ENCODE measurements around the gene ZDHHC8. TPM values are rescaled to one million over a fixed set of nuclear protein-coding genes. Genes with fewer than 3 reads are reported as not detected.

ZDHHC8 gene
- total RNA-seq, 3 donors from 2014 or later (not counting 1 experiment from before 2014, with no cell fraction given), result 64.0 to 75.6 (median 65.3) TPM

GRCh38 chr22:20094197-20094807 lies 37.3 kb upstream of the ZDHHC8 start:
- H3K27ac ChIP-seq (ENCODE audit: low read length), result no peak overlapping the region
- peaks cover 12% of the 10 kb centered on the region for H3K36me3 Mint-ChIP-seq
- 96% methylated on average over 15 of the region's 15 CpGs for WGBS (ENCODE audit: insufficient coverage)
- no peak for DNase-seq
- no peak for TF ChIP-seq CTCF (IDR thresholded peaks at IDR 0.05)
- H3K9me3 ChIP-seq (ENCODE audit: control insufficient read depth, insufficient read depth, low read length), result no peaks in the 10 kb centered on the region
- no peak for ATAC-seq
- H3K4me3 ChIP-seq (ENCODE audit: low read length), result no peak overlapping the region
- H3K4me1 ChIP-seq (ENCODE audit: control insufficient read depth, insufficient read depth, low read length), result peaks cover 54% of the 10 kb centered on the region
- H3K4me1 Mint-ChIP-seq, result peaks cover 13% of the 10 kb centered on the region in 2 donors
- no peaks in the 10 kb centered on the region for H3K27me3 ChIP-seq (ENCODE audit: control insufficient read depth, insufficient read depth, low read length)
- no peaks in the 10 kb centered on the region for H3K27me3 Mint-ChIP-seq (ENCODE audit: low read depth in 2 of 2)
- no peaks in the 10 kb centered on the region for H3K9me3 Mint-ChIP-seq
- H3K36me3 ChIP-seq (ENCODE audit: control insufficient read depth, insufficient read depth, low read length), result peaks cover 91% of the 10 kb centered on the region
- no peak overlapping the region for H3K4me3 Mint-ChIP-seq
- H3K27ac Mint-ChIP-seq, result no peak overlapping the region
- intact Hi-C loops (cut with micrococcal nuclease), result no loop called here

GRCh38 chr22:20095521-20095920 lies 36.1 kb upstream of the ZDHHC8 start:
- H3K36me3 ChIP-seq (ENCODE audit: control insufficient read depth, insufficient read depth, low read length), result peaks cover 79% of the 10 kb centered on the region
- TF ChIP-seq CTCF (IDR thresholded peaks at IDR 0.05), result no peak
- H3K27me3 ChIP-seq (ENCODE audit: control insufficient read depth, insufficient read depth, low read length), result no peaks in the 10 kb centered on the region
- Mint-ChIP-seq H3K4me3 (no peak overlapping the region), H3K4me1 (peaks cover 20 to 24% of the 10 kb centered on the region in 2 donors), H3K9me3 (no peaks in the 10 kb centered on the region), H3K36me3 (peaks cover 12% of the 10 kb centered on the region), H3K27ac (no peak overlapping the region), H3K27me3 (ENCODE audit: low read depth in 2 of 2) (no peaks in the 10 kb centered on the region)
- H3K9me3 ChIP-seq (ENCODE audit: control insufficient read depth, insufficient read depth, low read length), result no peaks in the 10 kb centered on the region
- H3K4me3 ChIP-seq (ENCODE audit: low read length), result no peak overlapping the region
- 89% methylated on average over 4 of the region's 4 CpGs for WGBS (ENCODE audit: insufficient coverage)
- intact Hi-C loops (cut with micrococcal nuclease), result no loop called here
- H3K27ac ChIP-seq (ENCODE audit: low read length), result no peak overlapping the region
- peaks cover 54% of the 10 kb centered on the region for H3K4me1 ChIP-seq (ENCODE audit: control insufficient read depth, insufficient read depth, low read length)
- DNase-seq (no peak), ATAC-seq (no peak)

- Histone ChIP-seq H3K9me3 (ENCODE audit: control insufficient read depth, insufficient read depth, low read length) (no peaks in the 10 kb centered on the region), H3K4me1 (ENCODE audit: control insufficient read depth, insufficient read depth, low read length) (peaks cover 51% of the 10 kb centered on the region), H3K27me3 (ENCODE audit: control insufficient read depth, insufficient read depth, low read length) (no peaks in the 10 kb centered on the region), H3K4me3 (ENCODE audit: low read length) (no peak overlapping the region), H3K27ac (ENCODE audit: low read length) (no peak overlapping the region), H3K36me3 (ENCODE audit: control insufficient read depth, insufficient read depth, low read length) (peaks cover 68% of the 10 kb centered on the region)
- Mint-ChIP-seq H3K4me1 (peaks cover 16 to 24% of the 10 kb centered on the region in 2 donors), H3K9me3 (no peaks in the 10 kb centered on the region), H3K36me3 (peaks cover 6% of the 10 kb centered on the region), H3K27ac (no peak overlapping the region), H3K4me3 (no peak overlapping the region), H3K27me3 (ENCODE audit: low read depth in 2 of 2) (no peaks in the 10 kb centered on the region)
- intact Hi-C loops (cut with micrococcal nuclease), result no loop called here
- DNase-seq, result no peak
- 100% methylated on average over 1 of the region's 2 CpGs for whole genome bisulfite sequencing (ENCODE audit: insufficient coverage)
- no peak for ATAC-seq
- no peak for TF ChIP-seq CTCF (IDR thresholded peaks at IDR 0.05)
Observed at GRCh38 chr22:20096574-20097420, 34.8 kb upstream of the ZDHHC8 start.
